DOHH2 (cell line): Measurements from ENCODE around the gene GABPA.

ENCODE experiments used
- H3F3A ChIP-seq: fragments of 200-600 bp; sonication (generic), shearing (Covaris generic); 2 replicates; pipeline ENCODE4 v1.6.0; 2016; ENCODE audit warnings: antibody characterized with exemption, mild to moderate bottlenecking; ENCODE audit not compliant: control insufficient read depth, insufficient read depth
- H3K27ac ChIP-seq: fragments of 200-600 bp; sonication (generic); 2 replicates; pipeline ENCODE4 v1.5.1; 2014; ENCODE audit warnings: low read depth, mild to moderate bottlenecking, low read length, moderate library complexity
- H3K27me3 ChIP-seq: fragments of 200-600 bp; sonication (generic); 2 replicates; pipeline ENCODE4 v1.6.1; 2014; ENCODE audit warnings: mild to moderate bottlenecking, low read length, mixed read lengths; ENCODE audit not compliant: control insufficient read depth
- H3K36me3 ChIP-seq: fragments of 200-600 bp; sonication (generic); 2 replicates; pipeline ENCODE4 v1.6.1; 2014; ENCODE audit warnings: mild to moderate bottlenecking, low read length, moderate library complexity, mixed read lengths; ENCODE audit not compliant: control insufficient read depth
- H3K4me1 ChIP-seq: fragments of 200-600 bp; sonication (generic); 2 replicates; pipeline ENCODE4 v1.6.1; 2014; ENCODE audit warnings: mild to moderate bottlenecking, low read length, mixed read lengths; ENCODE audit not compliant: control insufficient read depth
- H3K4me2 ChIP-seq: fragments of 200-600 bp; sonication (generic); 2 replicates; pipeline ENCODE4 v1.6.0; 2014; ENCODE audit warnings: mild to moderate bottlenecking, low read length, moderate library complexity
- H3K4me3 ChIP-seq: fragments of 200-600 bp; sonication (generic); 2 replicates; pipeline ENCODE4 v1.5.1; 2014; ENCODE audit warnings: mild to moderate bottlenecking, low read length, mixed read lengths
- H3K79me2 ChIP-seq: fragments of 200-600 bp; sonication (generic); 2 replicates; pipeline ENCODE4 v1.6.1; 2014; ENCODE audit warnings: mild to moderate bottlenecking, low read length, mixed read lengths; ENCODE audit not compliant: control insufficient read depth
- H3K9me2 ChIP-seq: fragments of 200-600 bp; sonication (generic); replicated peaks from 2 replicates; pipeline ENCODE4 v1.6.1; 2014; ENCODE audit warnings: mild to moderate bottlenecking, low read length, mixed read lengths; ENCODE audit not compliant: control insufficient read depth
- H3K9me3 ChIP-seq: fragments of 200-600 bp; sonication (generic); 2 replicates; pipeline ENCODE4 v1.6.1; 2014; ENCODE audit warnings: antibody characterized with exemption, low read length, mixed read lengths; ENCODE audit not compliant: control insufficient read depth, insufficient read depth
- H4K20me1 ChIP-seq: fragments of 200-600 bp; sonication (generic); 2 replicates; pipeline ENCODE4 v1.6.0; 2014; ENCODE audit warnings: low read depth, mild to moderate bottlenecking, antibody characterized with exemption, low read length, moderate library complexity; ENCODE audit not compliant: control insufficient read depth, insufficient read depth
- CTCF ChIP-seq: fragments of 200-600 bp; sonication (generic); IDR thresholded peaks from one replicate; pipeline ENCODE4 v1.5.1; 2014; ENCODE audit warnings: antibody characterized with exemption, mild to moderate bottlenecking, low read depth, low read length; ENCODE audit not compliant: poor library complexity, severe bottlenecking
- EZH2phosphoT487 ChIP-seq: fragments of 200-600 bp; sonication (generic); IDR thresholded peaks from 2 replicates; pipeline ENCODE4 v1.6.1; 2017; ENCODE audit warnings: borderline replicate concordance, mild to moderate bottlenecking, antibody characterized with exemption, low read length, moderate library complexity, mixed read lengths

GABPA gene

GRCh38 chr21:25742900-25743299 lies 8.1 kb downstream of the GABPA start:
- Histone ChIP-seq H3K4me2 (no peak overlapping the region), H4K20me1 (0 out of 2 replicates have a peak, but pooled peaks cover 3% of the 10 kb centered on the region), H3K9me2 (no peaks in the 10 kb centered on the region), H3K27ac (no peak overlapping the region), H3K9me3 (no peaks in the 10 kb centered on the region), H3K4me3 (no peak overlapping the region), H3K27me3 (no peaks in the 10 kb centered on the region), H3K4me1 (peaks cover 28% of the 10 kb centered on the region), H3K36me3 (peaks cover 43% of the 10 kb centered on the region), H3F3A (no peaks in the 10 kb centered on the region; the same call in 1 of the 2 replicates), H3K79me2 (peaks cover 48% of the 10 kb centered on the region)
- TF ChIP-seq EZH2phosphoT487, result no peak
- no peak for TF ChIP-seq CTCF

GRCh38 chr21:25744854-25745253 lies 10.1 kb downstream of the GABPA start:
- Histone ChIP-seq H3K36me3 (peaks cover 57% of the 10 kb centered on the region), H3F3A (peaks cover 3% of the 10 kb centered on the region; the same call in 1 of the 2 replicates), H3K4me1 (peaks cover 8% of the 10 kb centered on the region), H3K27me3 (no peaks in the 10 kb centered on the region), H3K4me3 (no peak overlapping the region), H4K20me1 (0 out of 2 replicates have a peak, but pooled peaks cover 3% of the 10 kb centered on the region), H3K4me2 (no peak overlapping the region), H3K9me3 (no peaks in the 10 kb centered on the region), H3K27ac (no peak overlapping the region), H3K79me2 (peaks cover 29% of the 10 kb centered on the region), H3K9me2 (no peaks in the 10 kb centered on the region)
- no peak for TF ChIP-seq CTCF
- TF ChIP-seq EZH2phosphoT487, result no peak

GRCh38 chr21:25750085-25750484 lies 15.3 kb downstream of the GABPA start:
- Histone ChIP-seq H3K9me3 (no peaks in the 10 kb centered on the region), H3K36me3 (peaks cover 73% of the 10 kb centered on the region), H3K9me2 (no peaks in the 10 kb centered on the region), H3K27me3 (no peaks in the 10 kb centered on the region), H3K27ac (no peak overlapping the region), H3K4me3 (no peak overlapping the region), H3K79me2 (no peaks in the 10 kb centered on the region), H4K20me1 (no peaks in the 10 kb centered on the region), H3F3A (0 out of 2 replicates have a peak, but pooled peaks cover 3% of the 10 kb centered on the region), H3K4me2 (no peak overlapping the region), H3K4me1 (no peaks in the 10 kb centered on the region)
- TF ChIP-seq CTCF (no peak), EZH2phosphoT487 (no peak)

GRCh38 chr21:25752416-25752815 lies 17.6 kb downstream of the GABPA start:
- no peaks in the 10 kb centered on the region for H3K79me2 ChIP-seq
- H3K27me3 ChIP-seq, result no peaks in the 10 kb centered on the region
- no peaks in the 10 kb centered on the region for H3K9me3 ChIP-seq
- TF ChIP-seq CTCF (no peak), EZH2phosphoT487 (no peak)
- H3K4me1 ChIP-seq, result no peaks in the 10 kb centered on the region
- 0 out of 2 replicates have a peak, but pooled peaks cover 3% of the 10 kb centered on the region for H3F3A ChIP-seq
- H3K36me3 ChIP-seq, result peaks cover 72% of the 10 kb centered on the region
- no peak overlapping the region for H3K27ac ChIP-seq
- no peaks in the 10 kb centered on the region for H3K9me2 ChIP-seq
- no peaks in the 10 kb centered on the region for H4K20me1 ChIP-seq
- H3K4me3 ChIP-seq, result no peak overlapping the region
- no peak overlapping the region for H3K4me2 ChIP-seq
